Smooth muscle cell (in vitro differentiated cells): ENCODE results near the gene SLC4A9. TPM values are rescaled to one million over a fixed set of nuclear protein-coding genes. Genes with fewer than 3 reads are reported as not detected.

Experiments used
- DNase-seq: peaks from one replicate; lab custom pipeline; 2025; ENCODE audit not compliant: unreplicated experiment; lab: John Stamatoyannopoulos, UW
- H2AFZ ChIP-seq: fragments of 200-600 bp; sonication (generic); 2 replicates; pipeline ENCODE4 v1.6.0; 2016; ENCODE audit warnings: antibody characterized with exemption, low read depth, mild to moderate bottlenecking
- H3F3A ChIP-seq: fragments of 200-600 bp; sonication (generic); 2 replicates; pipeline ENCODE4 v1.6.0; 2017; ENCODE audit warnings: antibody characterized with exemption, low read depth
- H3K27ac ChIP-seq: fragments of 200-600 bp; sonication (generic); 2 replicates; pipeline ENCODE4 v1.5.1; 2016; ENCODE audit warnings: low read depth, mild to moderate bottlenecking
- H3K27me3 ChIP-seq: fragments of 200-600 bp; sonication (generic); 2 replicates; pipeline ENCODE4 v1.6.1; 2016; ENCODE audit warnings: low read depth, mild to moderate bottlenecking
- H3K36me3 ChIP-seq: fragments of 200-600 bp; sonication (generic); 2 replicates; pipeline ENCODE4 v1.5.1; 2016; ENCODE audit warnings: low read depth
- H3K4me1 ChIP-seq: fragments of 200-600 bp; sonication (generic); 2 replicates; pipeline ENCODE4 v1.5.1; 2016; ENCODE audit warnings: low read depth
- H3K4me2 ChIP-seq: fragments of 200-600 bp; sonication (generic); 2 replicates; pipeline ENCODE4 v1.6.0; 2016; ENCODE audit warnings: mild to moderate bottlenecking
- H3K4me3 ChIP-seq: fragments of 200-600 bp; sonication (generic); 2 replicates; pipeline ENCODE4 v1.5.1; 2016; ENCODE audit warnings: mild to moderate bottlenecking
- H3K79me2 ChIP-seq: fragments of 200-600 bp; sonication (generic); 2 replicates; pipeline ENCODE4 v1.6.0; 2016; ENCODE audit warnings: low read depth, mild to moderate bottlenecking
- H3K9ac ChIP-seq: fragments of 200-600 bp; sonication (generic); 2 replicates; pipeline ENCODE4 v1.6.0; 2016; ENCODE audit warnings: low read depth
- H3K9me3 ChIP-seq: fragments of 200-600 bp; sonication (generic); replicated peaks from 2 replicates; pipeline ENCODE4 v1.5.1; 2016; ENCODE audit warnings: low read depth
- H4K20me1 ChIP-seq: fragments of 200-600 bp; sonication (generic); 2 replicates; pipeline ENCODE4 v1.6.0; 2016; ENCODE audit warnings: low read depth
- CTCF ChIP-seq: fragments of 200-600 bp; sonication (generic); IDR thresholded peaks from 2 replicates; pipeline ENCODE4 v1.5.1; 2017; ENCODE audit warnings: borderline replicate concordance, mild to moderate bottlenecking, antibody characterized with exemption; ENCODE audit not compliant: insufficient read depth, poor library complexity, severe bottlenecking
- WGBS: methylation state at CpG from one replicate; pipeline ENCODE4 v1.1.7; 2016; ENCODE audit warnings: low lambda C conversion rate; 5-methylcytosine and 5-hydroxymethylcytosine counted together
- polyA plus RNA-seq: library from polyadenylated mRNA; unstranded; fragments of >200 nt; fragmentation: Nextera tagmentation; extraction: Ambion mirVana; gene quantifications from 2 replicates; pipeline ENCODE4 v1.2.1, GENCODE V29; 2016
- total RNA-seq: library from RNA; depleted of rRNA; stranded (reverse); fragments of >200 nt; gene quantifications from 2 replicates; pipeline ENCODE4 v1.2.3, GENCODE V29; 2014

The SLC4A9 gene
- total and polyA plus RNA-seq, 2 experiments from 2014 or later = not detected

- Histone ChIP-seq H3K9ac (peak overlapping the region; percentile 76), H3K9me3 (no peaks in the 10 kb centered on the region), H3K27ac (peak overlapping the region; percentile 7), H2AFZ (peak overlapping the region; percentile 59), H3F3A (peaks cover 6% of the 10 kb centered on the region), H3K79me2 (peaks cover 36% of the 10 kb centered on the region), H3K36me3 (no peaks in the 10 kb centered on the region), H3K4me2 (peak overlapping the region; percentile 86), H4K20me1 (peaks cover 45% of the 10 kb centered on the region), H3K4me1 (peaks cover 10% of the 10 kb centered on the region), H3K4me3 (peak overlapping the region; percentile 77), H3K27me3 (no peaks in the 10 kb centered on the region)
- 3% methylated on average over 25 of the region's 35 CpGs for WGBS
- peak; percentile 43 for DNase-seq
- TF ChIP-seq CTCF = peak; percentile 15
Measured at GRCh38 chr5:140345919-140346347, 14.1 kb upstream of the SLC4A9 start.

GRCh38 chr5:140346348-140347221, 13.4 kb upstream of the SLC4A9 start, which contains the start of gene HBEGF:
HBEGF (minus strand) TSS chr5:140346603; CDS start chr5:140346328, 275 bp downstream.
- peaks cover 10% of the 10 kb centered on the region for H3K4me1 ChIP-seq
- peak; percentile 47 for DNase-seq

GRCh38 chr5:140347360-140347759, 12.6 kb upstream of the SLC4A9 start:
- H3K9ac ChIP-seq = no peak overlapping the region
- no peaks in the 10 kb centered on the region for H3K36me3 ChIP-seq
- TF ChIP-seq CTCF = no peak
- H3K27ac ChIP-seq = no peak overlapping the region
- H3K79me2 ChIP-seq = peaks cover 31% of the 10 kb centered on the region
- WGBS = 81% methylated on average over 2 of the region's 2 CpGs
- no peak for DNase-seq
- no peaks in the 10 kb centered on the region for H3K27me3 ChIP-seq
- peaks cover 6% of the 10 kb centered on the region for H3F3A ChIP-seq
- no peaks in the 10 kb centered on the region for H3K9me3 ChIP-seq
- H4K20me1 ChIP-seq = peaks cover 34% of the 10 kb centered on the region
- H2AFZ ChIP-seq = no peak overlapping the region
- peaks cover 10% of the 10 kb centered on the region for H3K4me1 ChIP-seq
- no peak overlapping the region for H3K4me3 ChIP-seq
- H3K4me2 ChIP-seq = peak overlapping the region; percentile 86

More at GRCh38 chr5:140346348-140347221, 13.4 kb upstream of the SLC4A9 start, which contains the start of gene HBEGF:
- WGBS = 5% methylated on average over 39 of the region's 72 CpGs
- Histone ChIP-seq H3K9me3 (no peaks in the 10 kb centered on the region), H3K36me3 (no peaks in the 10 kb centered on the region), H2AFZ (peak within 1 kb of the TSS; percentile 83), H3K79me2 (peaks cover 31% of the 10 kb centered on the region), H3K27me3 (no peaks in the 10 kb centered on the region), H4K20me1 (peaks cover 40% of the 10 kb centered on the region), H3K4me3 (peak within 1 kb of the TSS; percentile 77), H3F3A (peaks cover 6% of the 10 kb centered on the region), H3K4me2 (peak within 1 kb of the TSS; percentile 86), H3K27ac (peak within 1 kb of the TSS; percentile 7), H3K9ac (peak within 1 kb of the TSS; percentile 76)
- TF ChIP-seq CTCF = peak; percentile 36
